Breast epithelium (tissue), 4 donors: Measurements from ENCODE around the gene RPS18. TPM values are rescaled to one million over a fixed set of nuclear protein-coding genes. Genes with fewer than 3 reads are reported as not detected.
A peak's percentile ranks its signal among the peaks of the same experiment; 100 is the strongest.

Experiments used
- DNase-seq, 2 donors: peaks; one replicate each; pipeline ENCODE4 v3.0.0-alpha.2; 2019; ENCODE audit warnings: low spot score in 2 of 2
- H3K27ac ChIP-seq, 2 donors: fragments of 200-600 bp; sonication (generic) in 1 of 2; one replicate each; pipeline ENCODE4 v1.5.1; 2016 to 2019; ENCODE audit warnings: mild to moderate bottlenecking in 1 of 2
- H3K27me3 ChIP-seq, 2 donors: fragments of 200-600 bp; sonication (generic) in 1 of 2; one replicate each; pipeline versions ENCODE4 v1.5.1 to v1.6.0; 2017 to 2019; ENCODE audit warnings: control low read depth in 1 of 2, mild to moderate bottlenecking in 1 of 2
- H3K36me3 ChIP-seq: fragments of 200-600 bp; one replicate; pipeline ENCODE4 v1.5.1; 2019
- H3K4me1 ChIP-seq, 2 donors: fragments of 200-600 bp; sonication (generic); one replicate each; pipeline ENCODE4 v1.5.1; 2016 to 2019; ENCODE audit warnings: control low read depth in 1 of 2
- H3K4me3 ChIP-seq, 3 donors: fragments of 200-600 bp; sonication (generic); 1 replicate in 2 of 3; 2 replicates in 1 of 3; pipeline ENCODE4 v1.5.1; 2016 to 2019; ENCODE audit warnings: mild to moderate bottlenecking in 3 of 3, moderate library complexity in 2 of 3
- H3K9me3 ChIP-seq, 2 donors: fragments of 200-600 bp; sonication (generic) in 1 of 2; one replicate each; pipeline ENCODE4 v1.5.1; 2016 to 2019; ENCODE audit warnings: control low read depth in 1 of 2
- CTCF ChIP-seq, 3 donors: fragments of 450-650 bp; IDR thresholded peaks; one replicate each; pipeline ENCODE4 v1.5.1; 2016 to 2017; ENCODE audit warnings: antibody characterized with exemption in 3 of 3, mild to moderate bottlenecking in 3 of 3, moderate library complexity in 3 of 3
- POLR2A ChIP-seq: fragments of 450-650 bp; IDR thresholded peaks from one replicate; pipeline ENCODE4 v1.6.1; 2016; ENCODE audit warnings: antibody characterized with exemption, mild to moderate bottlenecking, moderate library complexity
- POLR2AphosphoS5 ChIP-seq, 3 donors: sonication (generic); formaldehyde crosslinking; IDR thresholded peaks; one replicate each; pipeline ENCODE4 v1.6.1; 2017; ENCODE audit warnings: antibody characterized with exemption in 3 of 3
- intact Hi-C: fragments of 100-400 bp; cut with DNase I; formaldehyde crosslinking; loops from one replicate; pipeline ENCODE4 v1.15.1; 2023; ENCODE audit warnings: low total_unique reads
- total RNA-seq, 3 donors: library from RNA; depleted of rRNA; stranded (reverse); fragments of >200 nt; gene quantifications; one replicate each; pipeline ENCODE4 v1.1.0, GENCODE V29; 2016

RPS18 gene
- total RNA-seq, 3 donors from 2014 or later, result 3,121 to 5,317 (median 4,287) TPM

GRCh38 chr6:33313709-33314514, 42.0 kb downstream of the RPS18 start, which contains the start of gene TAPBP:
TSS of gene TAPBP (minus strand) at chr6:33314078. CDS start at chr6:33314041, 37 bp downstream.
- Histone ChIP-seq H3K27me3 (no peaks in the 10 kb centered on the region), H3K4me3 (peak within 1 kb of the TSS; percentile 62 to 82 (median 80)), H3K27ac (peak within 1 kb of the TSS; percentile 98), H3K9me3 (no peaks in the 10 kb centered on the region), H3K36me3 (no peaks in the 10 kb centered on the region), H3K4me1 (peaks cover 4 to 39% of the 10 kb centered on the region in 2 donors)
- peak; percentile 62 to 70 for DNase-seq
- intact Hi-C loops, result no loop called here
- TF ChIP-seq POLR2A, result peak; percentile 35
- TF ChIP-seq POLR2AphosphoS5 (IDR thresholded peaks at IDR 0.05), result peak; percentile 81 to 91 (median 88)
- peak in 1 of 3 donors; percentile 8 for TF ChIP-seq CTCF (IDR thresholded peaks at IDR 0.05)

GRCh38 chr6:33314515-33314942, 42.7 kb downstream of the RPS18 start:
- Histone ChIP-seq H3K4me1 (peaks cover 4 to 40% of the 10 kb centered on the region in 2 donors), H3K27me3 (no peaks in the 10 kb centered on the region), H3K9me3 (no peaks in the 10 kb centered on the region), H3K4me3 (peak overlapping the region; percentile 62 to 82 (median 80)), H3K27ac (peak overlapping the region; percentile 98), H3K36me3 (no peaks in the 10 kb centered on the region)
- intact Hi-C loops, result no loop called here
- DNase-seq, result peak; percentile 62 to 73
- TF ChIP-seq POLR2AphosphoS5 (IDR thresholded peaks at IDR 0.05), result peak; percentile 12 to 41 (median 12)
- no peak for TF ChIP-seq POLR2A

GRCh38 chr6:33314943-33315792, 43.3 kb downstream of the RPS18 start:
- H3K4me1 ChIP-seq, result peaks cover 4 to 46% of the 10 kb centered on the region in 2 donors
- intact Hi-C loops, result no loop called here

GRCh38 chr6:33315793-33316602, 44.1 kb downstream of the RPS18 start:
- intact Hi-C loops, result no loop called here
- no peaks in the 10 kb centered on the region for H3K9me3 ChIP-seq
- H3K36me3 ChIP-seq, result no peaks in the 10 kb centered on the region
- H3K4me1 ChIP-seq, result peaks cover 4 to 54% of the 10 kb centered on the region in 2 donors
- H3K4me3 ChIP-seq, result no peak overlapping the region
- H3K27ac ChIP-seq, result peak overlapping the region; percentile 98
- no peaks in the 10 kb centered on the region for H3K27me3 ChIP-seq
- DNase-seq, result no peak
- TF ChIP-seq POLR2AphosphoS5 (IDR thresholded peaks at IDR 0.05) (no peak), CTCF (IDR thresholded peaks at IDR 0.05) (no peak), POLR2A (no peak)

More at GRCh38 chr6:33314943-33315792, 43.3 kb downstream of the RPS18 start:
- TF ChIP-seq CTCF (IDR thresholded peaks at IDR 0.05), result no peak
- Histone ChIP-seq H3K4me3 (peak overlapping the region; percentile 62 to 82 (median 80)), H3K9me3 (no peaks in the 10 kb centered on the region), H3K27ac (peak overlapping the region; percentile 98), H3K27me3 (no peaks in the 10 kb centered on the region), H3K36me3 (no peaks in the 10 kb centered on the region)
- peak; percentile 57 to 70 for DNase-seq
